ENCODE results near the gene CCDC6. TPM values are rescaled to one million over a fixed set of nuclear protein-coding genes. Genes with fewer than 3 reads are reported as not detected.
"Not testable (repeated sequence)": the region's sequence is repeated elsewhere in the genome, so short reads cannot be mapped to it uniquely, and the experiment has no call there.

The CCDC6 gene
- total and polyA plus RNA-seq, 11 donors: 3.7 to 47.1 (median 17.4) TPM

- Histone ChIP-seq H3K27me3 (no peaks in the 10 kb centered on the region), H3K4me1 (peaks cover 0 to 25% (median 0%) of the 10 kb centered on the region in 12 donors), H3K4me3 (no peak overlapping the region), H3K27ac (no peak overlapping the region), H3K9me3 (no peaks in the 10 kb centered on the region), H3K36me3 (peaks cover 2 to 56% (median 46%) of the 10 kb centered on the region in 9 donors)
- TF ChIP-seq CTCF (IDR thresholded peaks at IDR 0.05): no peak
- TF ChIP-seq POLR2A (IDR thresholded peaks at IDR 0.05): no peak
- ATAC-seq: no peak
- WGBS, 4 donors: 82 to 91% (median 89%) methylated on average over 2 of the region's 2 CpGs
- no peak for DNase-seq
- intact Hi-C loops (cut with DNase I): no loop called here
Observed at GRCh38 chr10:59791601-59792000, 114.8 kb downstream of the CCDC6 start.

GRCh38 chr10:59790080-59790479, 116.3 kb downstream of the CCDC6 start:
- ATAC-seq; H3K27ac ChIP-seq; DNase-seq; intact Hi-C loops (cut with DNase I); H3K4me3 ChIP-seq; H3K9me3 ChIP-seq; H3K27me3 ChIP-seq: not testable (repeated sequence)
- peaks cover 2 to 50% (median 42%) of the 10 kb centered on the region in 9 donors for H3K36me3 ChIP-seq
- H3K4me1 ChIP-seq: peaks cover 0 to 25% (median 0%) of the 10 kb centered on the region in 12 donors
- WGBS, 4 donors: 44 to 52% (median 47%) methylated on average over 2 of the region's 2 CpGs

- peak; percentile 85 to 91 (median 90) for ATAC-seq
Observed at GRCh38 chr10:59788914-59789313, 117.4 kb downstream of the CCDC6 start.

GRCh38 chr10:59787032-59787431, 119.3 kb downstream of the CCDC6 start:
- 87 to 93% (median 90%) methylated on average over 7 of the region's 7 CpGs for WGBS, 4 donors
- H3K4me1 ChIP-seq: peaks cover 0 to 14% (median 0%) of the 10 kb centered on the region in 12 donors

More at GRCh38 chr10:59788914-59789313, 117.4 kb downstream of the CCDC6 start:
- H3K9me3 ChIP-seq; intact Hi-C loops (cut with DNase I); DNase-seq; H3K27me3 ChIP-seq; H3K4me3 ChIP-seq: not testable (repeated sequence)
- H3K4me1 ChIP-seq: peaks cover 0 to 21% (median 0%) of the 10 kb centered on the region in 12 donors
- 41 to 61% (median 44%) methylated on average over 5 of the region's 5 CpGs for WGBS, 4 donors
- H3K27ac ChIP-seq: peak overlapping the region in 3 of 12 donors; percentile 16 to 66 (median 26)
- H3K36me3 ChIP-seq: peaks cover 2 to 38% (median 35%) of the 10 kb centered on the region in 9 donors

GRCh38 chr10:59785476-59785875, 120.9 kb downstream of the CCDC6 start:
- H3K27me3 ChIP-seq; ATAC-seq; H3K4me3 ChIP-seq; DNase-seq; H3K27ac ChIP-seq; intact Hi-C loops (cut with DNase I); H3K36me3 ChIP-seq; H3K9me3 ChIP-seq: not testable (repeated sequence)
- 97 to 100% (median 100%) methylated on average over 2 to 3 of the region's 3 CpGs for WGBS, 4 donors
- peaks cover 0 to 14% (median 0%) of the 10 kb centered on the region in 12 donors for H3K4me1 ChIP-seq

More at GRCh38 chr10:59787032-59787431, 119.3 kb downstream of the CCDC6 start:
- H3K9me3 ChIP-seq; ATAC-seq; intact Hi-C loops (cut with DNase I); DNase-seq; H3K27me3 ChIP-seq; H3K4me3 ChIP-seq: not testable (repeated sequence)
- peak overlapping the region in 2 of 12 donors; percentile 20 to 29 for H3K27ac ChIP-seq
- H3K36me3 ChIP-seq: peaks cover 0 to 19% (median 16%) of the 10 kb centered on the region in 9 donors

- H3K36me3 ChIP-seq: no peaks in the 10 kb centered on the region
- DNase-seq (no peak), ATAC-seq (no peak)
- H3K4me1 ChIP-seq: peaks cover 0 to 10% (median 0%) of the 10 kb centered on the region in 12 donors
- no peak for TF ChIP-seq POLR2A (IDR thresholded peaks at IDR 0.05)
- TF ChIP-seq CTCF (IDR thresholded peaks at IDR 0.05): no peak
- H3K27ac ChIP-seq: no peak overlapping the region
- 95 to 97% (median 95%) methylated on average over 8 of the region's 8 CpGs for WGBS, 4 donors
- intact Hi-C loops (cut with DNase I): no loop called here
- no peaks in the 10 kb centered on the region for H3K27me3 ChIP-seq
- no peaks in the 10 kb centered on the region for H3K9me3 ChIP-seq
- no peak overlapping the region for H3K4me3 ChIP-seq
Observed at GRCh38 chr10:59781511-59781910, 124.8 kb downstream of the CCDC6 start.
